Stimulated activated CD8-positive, alpha-beta memory T cell treated with anti-CD3 and anti-CD28 coated beads, Interleukin-15, amount 100 ng/mL, for 1 hour (primary cell): ENCODE results near the gene CHCHD4.

ENCODE experiments used
- DNase-seq: peaks from one replicate; pipeline ENCODE4 v3.0.0-alpha.2; 2020; ENCODE audit warnings: low read depth

The CHCHD4 gene

GRCh38 chr3:14148041-14148985, 23.6 kb upstream of the CHCHD4 start:
- DNase-seq = no peak

GRCh38 chr3:14147617-14148016, 22.9 kb upstream of the CHCHD4 start:
- no peak for DNase-seq

- no peak for DNase-seq
These were observed 22.4 kb upstream of the CHCHD4 start for GRCh38 chr3:14147066-14147435.

- DNase-seq = no peak
These were observed 21.9 kb upstream of the CHCHD4 start for GRCh38 chr3:14146381-14147065.

- DNase-seq = no peak
These were observed 21.2 kb upstream of the CHCHD4 start for GRCh38 chr3:14145670-14146380.

GRCh38 chr3:14145236-14145635, 20.6 kb upstream of the CHCHD4 start:
- DNase-seq = no peak

- peak; percentile 45 for DNase-seq
These were observed 19.9 kb upstream of the CHCHD4 start for GRCh38 chr3:14144423-14145075.

GRCh38 chr3:14143271-14144225, 18.9 kb upstream of the CHCHD4 start:
- no peak for DNase-seq

- DNase-seq = no peak
These were observed 18.0 kb upstream of the CHCHD4 start for GRCh38 chr3:14142567-14143270.

GRCh38 chr3:14141602-14142341, 17.1 kb upstream of the CHCHD4 start:
- no peak for DNase-seq

GRCh38 chr3:14141144-14141543, 16.5 kb upstream of the CHCHD4 start:
- DNase-seq = no peak

- no peak for DNase-seq
These were observed 16.0 kb upstream of the CHCHD4 start for GRCh38 chr3:14140668-14141067.

- no peak for DNase-seq
These were observed 15.1 kb upstream of the CHCHD4 start for GRCh38 chr3:14139771-14140170.

- no peak for DNase-seq
These were observed 14.4 kb upstream of the CHCHD4 start for GRCh38 chr3:14138878-14139655.

GRCh38 chr3:14138109-14138877, 13.6 kb upstream of the CHCHD4 start:
- DNase-seq = no peak

- no peak for DNase-seq
These were observed 12.8 kb upstream of the CHCHD4 start for GRCh38 chr3:14137445-14137844.

GRCh38 chr3:14137004-14137403, 12.3 kb upstream of the CHCHD4 start:
- no peak for DNase-seq

GRCh38 chr3:14135581-14135980, 10.9 kb upstream of the CHCHD4 start:
- no peak for DNase-seq
